A549 (cell line): ENCODE results near the gene STAT1.

Source experiments
- CTCF ChIP-seq: fragments of >200 bp; sonication (Bioruptor Twin); formaldehyde crosslinking; IDR thresholded peaks from 3 replicates; pipeline ENCODE4 v1.5.1; 2016
- MAX ChIP-seq: IDR thresholded peaks from 2 replicates; pipeline ENCODE4 v1.6.1; 2012
- POLR2AphosphoS2 ChIP-seq: conservative IDR thresholded peaks from 2 replicates; pipeline ENCODE4 v1.6.1; 2012; ENCODE audit warnings: low read length, improper control_type of control experiment, inconsistent platforms

GRCh38 chr2:191018048-191018447 lies 4.1 kb upstream of the STAT1 start:
- TF ChIP-seq CTCF (no peak), POLR2AphosphoS2 (no peak), MAX (no peak)
